Chondrocyte (in vitro differentiated cells): ENCODE results near the gene PTPN7. TPM values are rescaled to one million over a fixed set of nuclear protein-coding genes. Genes with fewer than 3 reads are reported as not detected.
"Not testable (repeated sequence)": the region's sequence is repeated elsewhere in the genome, so short reads cannot be mapped to it uniquely, and the experiment has no call there.

ENCODE experiments used
- DNase-seq: peaks from one replicate; pipeline ENCODE4 v3.0.0; 2021; ENCODE audit warnings: mixed read lengths, low spot score
- H3K27ac Mint-ChIP-seq: one replicate; pipeline ENCODE4 v1.8.0; 2021; ENCODE audit warnings: mild to moderate bottlenecking, moderate library complexity, mixed read lengths; ENCODE audit not compliant: unreplicated experiment
- H3K27me3 Mint-ChIP-seq: 2 replicates; pipeline ENCODE4 v1.8.0; 2021; ENCODE audit warnings: low read depth, mixed read lengths
- H3K36me3 Mint-ChIP-seq: 2 replicates; pipeline ENCODE4 v1.8.0; 2021; ENCODE audit warnings: low read depth, mixed read lengths
- H3K4me1 Mint-ChIP-seq: 2 replicates; pipeline ENCODE4 v1.8.0; 2021; ENCODE audit warnings: low read depth, mild to moderate bottlenecking, mixed read lengths
- H3K4me3 Mint-ChIP-seq: one replicate; pipeline ENCODE4 v1.8.0; 2021; ENCODE audit warnings: mild to moderate bottlenecking, moderate library complexity, mixed read lengths; ENCODE audit not compliant: unreplicated experiment
- H3K9me3 Mint-ChIP-seq: 2 replicates; pipeline ENCODE4 v1.8.0; 2021; ENCODE audit warnings: low read depth, mixed read lengths
- CTCF ChIP-seq: fragments of 200-600 bp; sonication (generic); IDR thresholded peaks from 2 replicates; pipeline ENCODE4 v1.5.0; 2021; ENCODE audit warnings: antibody characterized with exemption, mild to moderate bottlenecking, moderate library complexity
- total RNA-seq: library from RNA; stranded (reverse); gene quantifications from 3 replicates; pipeline ENCODE4 v1.2.1, GENCODE V29; 2021

PTPN7 gene
- total RNA-seq, 1 donor from 2014 or later = not detected

DNA sequence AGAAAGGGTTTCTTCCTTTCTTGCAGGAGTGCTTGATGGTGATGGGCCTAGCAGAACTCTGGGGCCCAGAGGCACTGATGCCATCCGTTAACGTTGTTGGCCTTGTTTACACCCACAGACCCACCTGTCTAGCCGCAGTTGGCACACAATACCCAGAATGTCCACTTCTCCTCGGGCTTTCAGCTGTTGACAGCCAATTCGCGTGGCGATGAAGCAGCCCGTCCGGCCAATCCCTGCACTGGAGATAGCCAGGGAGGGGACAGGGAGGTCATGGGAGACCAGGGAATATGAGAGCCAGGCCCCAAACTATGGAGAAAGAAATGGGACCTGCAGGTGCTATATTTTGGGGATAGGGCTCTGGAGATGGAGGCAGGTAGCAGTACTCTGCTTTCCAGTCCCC, 10.2 kb downstream of the PTPN7 start:
- Mint-ChIP-seq H3K36me3 (no peaks in the 10 kb centered on the region), H3K27ac (no peak overlapping the region), H3K27me3 (no peaks in the 10 kb centered on the region), H3K4me3 (no peak overlapping the region), H3K9me3 (no peaks in the 10 kb centered on the region), H3K4me1 (peaks cover 18% of the 10 kb centered on the region)
- TF ChIP-seq CTCF = no peak
- DNase-seq = no peak

DNA sequence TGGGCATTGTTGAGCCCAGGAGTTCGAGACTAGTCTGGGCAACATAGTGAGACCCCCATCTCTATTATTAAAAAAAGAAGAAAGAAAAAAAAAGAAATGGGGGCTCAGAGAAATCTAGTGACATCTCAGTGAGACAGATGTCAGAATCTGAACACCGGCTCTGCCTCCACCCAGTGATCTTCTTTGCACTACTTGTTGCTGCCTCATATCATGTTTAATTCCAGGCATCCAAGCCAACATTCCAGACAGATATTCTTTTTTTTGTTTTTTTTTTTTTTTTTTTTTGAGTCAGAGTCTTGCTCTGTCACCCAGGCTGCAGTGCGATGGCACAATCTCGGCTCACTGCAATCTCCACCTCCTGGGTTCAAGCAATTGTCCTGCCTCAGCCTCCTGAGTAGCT, 10.8 kb downstream of the PTPN7 start:
- no peak overlapping the region for H3K4me3 Mint-ChIP-seq
- H3K9me3 Mint-ChIP-seq = no peaks in the 10 kb centered on the region
- DNase-seq = no peak

GRCh38 chr1:202148391-202148790, 12.0 kb downstream of the PTPN7 start:
- Mint-ChIP-seq H3K27ac (no peak overlapping the region), H3K9me3 (no peaks in the 10 kb centered on the region), H3K4me1 (peaks cover 16% of the 10 kb centered on the region), H3K36me3 (peaks cover 1% of the 10 kb centered on the region), H3K27me3 (no peaks in the 10 kb centered on the region), H3K4me3 (no peak overlapping the region)
- no peak for DNase-seq
- no peak for TF ChIP-seq CTCF

More for the DNA sequence above, 10.8 kb downstream of the PTPN7 start:
- TF ChIP-seq CTCF = no peak
- H3K27me3 Mint-ChIP-seq = no peaks in the 10 kb centered on the region
- no peaks in the 10 kb centered on the region for H3K36me3 Mint-ChIP-seq
- no peak overlapping the region for H3K27ac Mint-ChIP-seq
- peaks cover 15% of the 10 kb centered on the region for H3K4me1 Mint-ChIP-seq

DNA sequence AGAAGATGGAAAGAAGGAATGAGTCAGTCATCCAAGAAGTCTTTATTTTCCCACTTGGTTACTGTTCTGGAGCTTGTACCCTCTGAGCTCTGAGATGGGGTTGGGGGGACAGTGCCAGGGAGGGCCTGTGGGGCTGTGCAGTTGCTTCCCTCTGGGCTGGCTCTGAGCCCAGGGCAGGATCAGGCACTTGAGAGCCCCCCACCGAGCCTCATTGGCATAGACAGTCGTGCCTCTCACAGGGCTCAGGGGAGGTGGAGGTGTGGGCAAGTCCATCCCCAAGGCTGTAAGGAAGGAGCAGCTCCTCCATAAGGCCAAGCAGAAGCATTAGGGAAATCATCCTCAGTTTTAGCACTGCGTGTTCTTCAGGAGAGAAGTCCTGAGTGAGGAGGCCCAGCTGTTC, 13.4 kb downstream of the PTPN7 start:
- Mint-ChIP-seq H3K9me3 (no peaks in the 10 kb centered on the region), H3K4me1 (peaks cover 30% of the 10 kb centered on the region), H3K36me3 (peaks cover 1% of the 10 kb centered on the region), H3K27me3 (no peaks in the 10 kb centered on the region), H3K27ac (no peak overlapping the region), H3K4me3 (no peak overlapping the region)
- no peak for DNase-seq
- no peak for TF ChIP-seq CTCF

DNA sequence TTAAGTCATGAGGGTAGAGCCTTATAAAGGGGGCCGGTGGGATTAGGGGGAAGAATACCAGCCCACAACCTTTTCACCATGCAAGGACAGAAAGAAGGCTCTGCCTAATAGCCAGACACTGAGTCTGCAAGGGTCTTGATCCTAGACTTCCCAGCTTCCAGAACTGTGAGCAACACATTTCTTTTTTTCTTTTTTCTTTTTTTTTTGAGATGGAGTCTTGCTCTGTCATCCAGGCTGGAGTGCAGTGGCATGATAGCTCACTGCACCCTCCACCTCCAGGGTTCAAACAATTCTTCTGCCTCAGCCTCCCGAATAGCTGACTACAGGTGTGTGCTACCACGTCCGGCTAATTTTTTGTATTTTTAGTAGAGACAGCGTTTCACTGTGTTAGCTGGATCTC, 14.1 kb downstream of the PTPN7 start:
- no peak overlapping the region for H3K27ac Mint-ChIP-seq
- H3K9me3 Mint-ChIP-seq = no peaks in the 10 kb centered on the region
- TF ChIP-seq CTCF = no peak
- H3K4me1 Mint-ChIP-seq = peaks cover 32% of the 10 kb centered on the region
- H3K36me3 Mint-ChIP-seq = peaks cover 1% of the 10 kb centered on the region
- no peak overlapping the region for H3K4me3 Mint-ChIP-seq
- H3K27me3 Mint-ChIP-seq = no peaks in the 10 kb centered on the region
- no peak for DNase-seq

DNA sequence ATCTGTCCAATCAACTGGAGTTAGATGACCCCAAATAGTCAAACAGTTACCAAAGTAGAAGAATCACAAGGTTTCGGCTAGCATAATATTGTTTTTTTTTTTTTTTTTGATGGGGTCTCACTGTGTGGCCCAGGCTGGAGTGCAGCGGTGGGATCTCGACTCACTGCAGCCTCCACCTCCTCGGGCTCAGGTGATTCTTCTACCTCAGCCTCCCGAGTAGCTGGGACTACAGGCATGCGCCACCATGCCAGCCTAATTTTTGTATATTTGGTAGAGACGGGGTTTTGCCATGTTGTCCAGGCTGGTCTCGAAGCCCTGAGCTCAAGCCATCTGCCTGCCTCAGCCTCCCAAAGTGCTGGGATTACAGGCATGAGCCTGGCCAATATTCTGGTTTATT, 14.7 kb downstream of the PTPN7 start:
- not testable (repeated sequence) for H3K4me3 Mint-ChIP-seq, H3K27ac Mint-ChIP-seq, H3K9me3 Mint-ChIP-seq, H3K27me3 Mint-ChIP-seq, H3K36me3 Mint-ChIP-seq, DNase-seq
- H3K4me1 Mint-ChIP-seq = peaks cover 37% of the 10 kb centered on the region
